ENCODE data around the gene SYT1.

SYT1 gene

DNA sequence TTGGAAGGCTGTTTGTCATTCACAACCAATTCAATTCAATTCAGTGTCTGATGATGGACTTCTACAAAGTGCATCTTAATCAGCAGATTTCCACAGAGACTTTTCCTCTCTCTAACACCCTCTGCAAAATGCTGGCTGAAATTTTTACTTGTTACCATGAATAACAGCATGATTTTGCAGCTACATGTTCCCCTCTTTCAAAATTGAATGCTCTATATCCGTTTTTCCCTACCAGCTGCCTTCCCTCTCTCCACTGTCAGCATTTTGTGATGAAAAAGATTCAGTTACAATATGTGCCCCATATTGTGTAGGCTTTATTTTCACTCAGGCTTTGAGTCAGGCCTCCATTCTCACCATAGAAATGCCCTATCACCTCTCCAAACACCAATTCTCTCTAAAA is 334.6 kb downstream of the SYT1 start:
- TF ChIP-seq TAF1 (IDR thresholded peaks at IDR 0.05; ENCODE audit: borderline replicate concordance, insufficient read depth, low read length) (no peak), SIN3A (IDR thresholded peaks at IDR 0.05; ENCODE audit: borderline replicate concordance, insufficient read depth, low read length) (no peak), POLR2AphosphoS5 (IDR thresholded peaks at IDR 0.05; ENCODE audit: low read depth, low read length) (no peak), FOXP2 (optimal IDR thresholded peaks at IDR 0.05; ENCODE audit: borderline replicate concordance, extremely low read depth, extremely low read length, insufficient read depth) (no peak)
- TF ChIP-seq, protein P1, sequence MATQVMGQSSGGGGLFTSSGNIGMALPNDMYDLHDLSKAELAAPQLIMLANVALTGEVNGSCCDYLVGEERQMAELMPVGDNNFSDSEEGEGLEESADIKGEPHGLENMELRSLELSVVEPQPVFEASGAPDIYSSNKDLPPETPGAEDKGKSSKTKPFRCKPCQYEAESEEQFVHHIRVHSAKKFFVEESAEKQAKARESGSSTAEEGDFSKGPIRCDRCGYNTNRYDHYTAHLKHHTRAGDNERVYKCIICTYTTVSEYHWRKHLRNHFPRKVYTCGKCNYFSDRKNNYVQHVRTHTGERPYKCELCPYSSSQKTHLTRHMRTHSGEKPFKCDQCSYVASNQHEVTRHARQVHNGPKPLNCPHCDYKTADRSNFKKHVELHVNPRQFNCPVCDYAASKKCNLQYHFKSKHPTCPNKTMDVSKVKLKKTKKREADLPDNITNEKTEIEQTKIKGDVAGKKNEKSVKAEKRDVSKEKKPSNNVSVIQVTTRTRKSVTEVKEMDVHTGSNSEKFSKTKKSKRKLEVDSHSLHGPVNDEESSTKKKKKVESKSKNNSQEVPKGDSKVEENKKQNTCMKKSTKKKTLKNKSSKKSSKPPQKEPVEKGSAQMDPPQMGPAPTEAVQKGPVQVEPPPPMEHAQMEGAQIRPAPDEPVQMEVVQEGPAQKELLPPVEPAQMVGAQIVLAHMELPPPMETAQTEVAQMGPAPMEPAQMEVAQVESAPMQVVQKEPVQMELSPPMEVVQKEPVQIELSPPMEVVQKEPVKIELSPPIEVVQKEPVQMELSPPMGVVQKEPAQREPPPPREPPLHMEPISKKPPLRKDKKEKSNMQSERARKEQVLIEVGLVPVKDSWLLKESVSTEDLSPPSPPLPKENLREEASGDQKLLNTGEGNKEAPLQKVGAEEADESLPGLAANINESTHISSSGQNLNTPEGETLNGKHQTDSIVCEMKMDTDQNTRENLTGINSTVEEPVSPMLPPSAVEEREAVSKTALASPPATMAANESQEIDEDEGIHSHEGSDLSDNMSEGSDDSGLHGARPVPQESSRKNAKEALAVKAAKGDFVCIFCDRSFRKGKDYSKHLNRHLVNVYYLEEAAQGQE (IDR thresholded peaks at IDR 0.05; ENCODE audit: insufficient read depth in 1 of 2, low read depth in 2 of 2, low read length in 2 of 2): no peak

DNA sequence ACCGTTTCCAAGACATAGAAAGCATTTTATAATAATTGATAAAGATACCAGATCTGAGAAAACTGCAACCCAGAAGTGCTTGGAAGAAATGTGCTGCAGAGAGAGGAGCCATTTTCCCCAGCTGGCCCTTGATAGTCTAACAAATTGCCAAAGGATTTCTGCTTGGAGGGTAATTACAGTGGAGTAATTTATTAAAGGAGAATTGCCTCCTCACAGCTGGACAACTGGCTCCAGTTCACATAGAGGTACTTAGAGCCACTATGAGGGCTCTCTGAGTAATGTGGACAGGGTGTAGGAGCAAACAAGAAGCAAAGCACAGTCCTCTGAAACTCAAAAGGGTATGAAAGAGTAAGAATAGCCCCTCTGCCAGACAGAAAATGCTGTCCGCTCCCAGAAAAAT is 335.6 kb downstream of the SYT1 start:
- TF ChIP-seq TAF1 (IDR thresholded peaks at IDR 0.05; ENCODE audit: borderline replicate concordance, insufficient read depth, low read length): no peak
- no peak for TF ChIP-seq FOXP2 (optimal IDR thresholded peaks at IDR 0.05; ENCODE audit: borderline replicate concordance, extremely low read depth, extremely low read length, insufficient read depth)
- TF ChIP-seq, protein P1 (IDR thresholded peaks at IDR 0.05; ENCODE audit: insufficient read depth in 1 of 2, low read depth in 2 of 2, low read length in 2 of 2): no peak
- TF ChIP-seq SIN3A (IDR thresholded peaks at IDR 0.05; ENCODE audit: borderline replicate concordance, insufficient read depth, low read length): no peak

DNA sequence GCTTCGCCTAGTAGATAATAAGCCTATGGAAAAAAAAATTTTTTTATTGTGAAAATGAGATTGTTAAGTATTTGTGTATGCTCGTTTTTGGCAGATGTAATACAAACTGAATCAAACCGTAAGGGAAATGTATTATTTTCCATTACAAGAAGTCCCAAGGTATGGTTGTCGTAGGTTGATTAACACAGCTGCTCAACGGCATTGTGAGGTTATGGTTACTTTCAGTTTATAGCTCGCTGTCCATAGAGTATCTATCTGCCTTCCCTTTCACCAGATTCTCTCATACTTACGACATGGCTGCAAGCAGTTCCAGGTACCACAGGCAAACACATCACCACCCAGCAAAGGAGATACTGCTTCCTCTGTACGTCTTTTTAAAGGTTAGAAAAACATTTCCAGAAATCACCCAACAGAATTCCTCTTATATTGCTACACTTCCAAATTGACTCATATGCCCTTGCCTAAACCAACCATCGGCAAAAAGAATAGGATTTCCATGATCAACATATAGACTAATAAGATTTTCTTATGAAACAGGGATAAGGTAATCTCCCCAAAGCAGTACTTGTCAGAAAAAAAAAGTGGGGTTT is 338.6 kb downstream of the SYT1 start:
- TF ChIP-seq FOXP2 (optimal IDR thresholded peaks at IDR 0.05; ENCODE audit: borderline replicate concordance, extremely low read depth, extremely low read length, insufficient read depth) (no peak), SIN3A (IDR thresholded peaks at IDR 0.05; ENCODE audit: borderline replicate concordance, insufficient read depth, low read length) (no peak), TAF1 (IDR thresholded peaks at IDR 0.05; ENCODE audit: borderline replicate concordance, insufficient read depth, low read length) (no peak), POLR2AphosphoS5 (IDR thresholded peaks at IDR 0.05; ENCODE audit: low read depth, low read length) (no peak)
- TF ChIP-seq, protein P1 (IDR thresholded peaks at IDR 0.05; ENCODE audit: insufficient read depth in 1 of 2, low read depth in 2 of 2, low read length in 2 of 2): no peak

DNA sequence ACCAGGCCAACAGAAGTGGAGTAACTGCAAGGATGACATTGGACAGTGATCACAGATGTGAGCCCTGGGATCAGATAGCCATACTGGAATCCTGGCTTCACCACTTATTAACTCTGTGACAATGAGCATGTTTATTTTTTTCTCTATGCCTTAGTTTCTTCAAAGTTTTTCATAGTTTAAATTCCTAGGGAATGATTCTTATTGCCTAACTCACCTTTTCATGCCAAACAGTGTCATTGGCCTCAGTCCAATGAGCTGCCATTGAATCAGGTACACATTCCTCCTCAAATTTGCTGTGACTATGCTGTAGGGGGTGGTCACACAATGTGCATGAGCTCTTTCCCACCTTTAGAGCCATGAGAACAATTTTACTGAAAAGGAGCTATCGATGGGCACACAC is 342.3 kb downstream of the SYT1 start:
- TF ChIP-seq TAF1 (IDR thresholded peaks at IDR 0.05; ENCODE audit: borderline replicate concordance, insufficient read depth, low read length) (no peak), SIN3A (IDR thresholded peaks at IDR 0.05; ENCODE audit: borderline replicate concordance, insufficient read depth, low read length) (no peak), FOXP2 (optimal IDR thresholded peaks at IDR 0.05; ENCODE audit: borderline replicate concordance, extremely low read depth, extremely low read length, insufficient read depth) (no peak), POLR2AphosphoS5 (IDR thresholded peaks at IDR 0.05; ENCODE audit: low read depth, low read length) (no peak)
- TF ChIP-seq, protein P1 (IDR thresholded peaks at IDR 0.05; ENCODE audit: insufficient read depth in 1 of 2, low read depth in 2 of 2, low read length in 2 of 2): no peak

DNA sequence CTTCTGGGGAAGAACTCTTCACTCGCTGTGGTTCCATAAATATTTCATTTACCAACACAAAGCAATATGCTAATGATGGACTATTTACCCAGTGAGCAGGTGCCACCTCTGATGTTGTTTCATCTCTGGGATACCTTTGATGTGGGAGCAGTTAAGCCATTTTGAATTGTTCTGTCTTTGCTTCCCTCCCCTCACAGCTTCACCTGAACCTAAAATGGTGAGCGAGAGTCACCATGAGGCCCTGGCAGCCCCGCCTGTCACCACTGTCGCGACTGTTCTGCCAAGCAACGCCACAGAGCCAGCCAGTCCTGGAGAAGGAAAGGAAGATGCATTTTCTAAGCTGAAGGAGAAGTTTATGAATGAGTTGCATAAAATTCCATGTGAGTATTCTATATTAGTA is 352.7 kb downstream of the SYT1 start:
- TF ChIP-seq, protein P1 (IDR thresholded peaks at IDR 0.05; ENCODE audit: insufficient read depth in 1 of 2, low read depth in 2 of 2, low read length in 2 of 2): no peak
- TF ChIP-seq SIN3A (IDR thresholded peaks at IDR 0.05; ENCODE audit: borderline replicate concordance, insufficient read depth, low read length) (no peak), POLR2AphosphoS5 (IDR thresholded peaks at IDR 0.05; ENCODE audit: low read depth, low read length) (no peak), TAF1 (IDR thresholded peaks at IDR 0.05; ENCODE audit: borderline replicate concordance, insufficient read depth, low read length) (no peak), FOXP2 (optimal IDR thresholded peaks at IDR 0.05; ENCODE audit: borderline replicate concordance, extremely low read depth, extremely low read length, insufficient read depth) (no peak)
